Measurements from ENCODE around the gene SMTNL2. TPM values are rescaled to one million over a fixed set of nuclear protein-coding genes. Genes with fewer than 3 reads are reported as not detected.
A peak's percentile ranks its signal among the peaks of the same experiment; 100 is the strongest.

SMTNL2 gene
- total and polyA plus RNA-seq, 2 of the 4 experiments (the other 2 are of a cell fraction), result not detected

DNA sequence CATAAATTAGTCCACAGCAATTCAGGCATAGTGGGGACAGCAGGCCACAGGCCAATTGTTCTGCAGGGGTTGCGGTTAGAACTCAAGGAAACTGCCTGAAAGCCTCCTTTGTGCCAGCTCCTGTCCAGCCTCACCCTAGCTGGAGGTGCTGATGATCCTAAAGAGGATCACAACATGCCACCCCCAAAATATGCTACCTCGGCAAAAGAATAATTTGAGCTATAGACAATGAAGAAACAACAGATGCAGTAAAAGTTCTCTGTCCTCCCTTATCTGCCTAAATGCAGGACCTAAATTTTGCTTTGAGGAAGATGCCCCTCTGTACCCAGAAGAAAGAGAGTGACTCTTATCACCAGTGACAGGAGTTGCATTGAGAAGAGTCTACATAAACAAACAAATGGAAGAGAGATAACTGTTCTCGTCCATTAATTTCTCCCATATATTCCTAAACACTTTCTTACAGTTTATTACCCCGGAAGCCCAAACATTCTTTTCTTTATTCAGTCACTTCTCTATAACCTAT is 42.5 kb downstream of the SMTNL2 start:
- ATAC-seq (ENCODE audit: low read depth) (no peak), DNase-seq (no peak)
- dilution Hi-C loops (cut with HindIII; ENCODE audit: low sequenced_read_pairs, unreplicated experiment), result no loop called here
- H3K4me1 ChIP-seq (ENCODE audit: control insufficient read depth, insufficient read depth, low read length), result no peaks in the 10 kb centered on the region; the same call in 1 of the 2 replicates
- H3K79me1 ChIP-seq (ENCODE audit: low read depth in 1 of 2, low read length in 2 of 2), result no peaks in the 10 kb centered on the region
- ChIA-PET CTCF (interaction anchor here (0.6 to 3.1 kb wide), 3 partner anchors 60 to 411 kb away, joined by 3 to 26 read pairs (median 4); no protein-coding TSS in a partner anchor), POLR2A (ENCODE audit: unreplicated experiment) (no interaction called here)
- H3K4ac ChIP-seq (ENCODE audit: low read depth, low read length), result no peak overlapping the region
- WGBS, 2 experiments (ENCODE audit: extremely low coverage in 2 of 2, insufficient read length in 1 of 2), result no CpG with 5 or more reads among the region's 4 CpGs
- in situ Hi-C loops (cut with MboI; ENCODE audit: low sequenced_read_pairs), result loop anchor here (10.0 kb wide), 1 partner anchor 202 kb away; no protein-coding TSS in a partner anchor
- no peak overlapping the region for H3K18ac ChIP-seq (ENCODE audit: low read depth, low read length)
- no peak overlapping the region for H3K9ac ChIP-seq (ENCODE audit: low read depth, low read length)
- H4K20me1 ChIP-seq (ENCODE audit: insufficient read depth, low read length), result no peaks in the 10 kb centered on the region
- H3K4me2 ChIP-seq (ENCODE audit: low read depth, low read length), result no peak overlapping the region
- no peak overlapping the region for H4K91ac ChIP-seq (ENCODE audit: insufficient read depth, low read depth, low read length)
- no peak overlapping the region for H2BK20ac ChIP-seq (ENCODE audit: low read depth, low read length)
- no peak overlapping the region for H2AK5ac ChIP-seq (ENCODE audit: low read depth, low read length)
- intact Hi-C loops (cut with micrococcal nuclease), result loop anchor here (1.0 kb wide), 2 partner anchors 60 to 206 kb away; no protein-coding TSS in a partner anchor
- H4K8ac ChIP-seq (ENCODE audit: low read depth in 2 of 2, low read length in 2 of 2), result no peak overlapping the region
- H3K9me3 ChIP-seq (ENCODE audit: control insufficient read depth, insufficient read depth, low read length), result no peaks in the 10 kb centered on the region
- H2AFZ ChIP-seq (replicated peaks; ENCODE audit: low read length, poor library complexity), result no peak overlapping the region
- H3K14ac ChIP-seq (replicated peaks; ENCODE audit: low read depth, low read length), result no peak overlapping the region
- H3K23ac ChIP-seq (ENCODE audit: low read depth, low read length), result no peak overlapping the region
- no peak overlapping the region for H3K56ac ChIP-seq (ENCODE audit: extremely low read depth, insufficient read depth, low read length)
- H3K27ac ChIP-seq (ENCODE audit: insufficient read depth, low read length), result no peak overlapping the region
- H2AK9ac ChIP-seq (replicated peaks; ENCODE audit: low read depth, low read length, poor library complexity), result no peak overlapping the region
- no peak overlapping the region for H4K5ac ChIP-seq (ENCODE audit: low read depth, low read length)
- H3K4me3 ChIP-seq (ENCODE audit: insufficient read depth, low read depth, low read length), result no peak overlapping the region
- peaks cover 15% of the 10 kb centered on the region for H3K27me3 ChIP-seq (ENCODE audit: control insufficient read depth, insufficient read depth, low read length)
- BruUV-seq (replicated peaks), result no TSS peak
- H3K36me3 ChIP-seq (ENCODE audit: control insufficient read depth, insufficient read depth, low read length), result no peaks in the 10 kb centered on the region
- H2BK15ac ChIP-seq (ENCODE audit: low read depth, low read length), result no peak overlapping the region
- no peak overlapping the region for H2BK120ac ChIP-seq (ENCODE audit: low read depth, low read length)
- H2BK5ac ChIP-seq (ENCODE audit: low read depth, low read length, poor library complexity, severe bottlenecking), result no peak overlapping the region
- H3K9me1 ChIP-seq (ENCODE audit: insufficient read depth, low read length), result no peaks in the 10 kb centered on the region
- no peak for TF ChIP-seq MXI1 (IDR thresholded peaks at IDR 0.05; ENCODE audit: borderline replicate concordance, low read depth, low read length)
- no peak for TF ChIP-seq SMC3 (IDR thresholded peaks at IDR 0.05; ENCODE audit: low read depth, low read length)
- TF ChIP-seq CEBPB (IDR thresholded peaks at IDR 0.05; ENCODE audit: low read depth, low read length), result no peak
- TF ChIP-seq MAFK (IDR thresholded peaks at IDR 0.05; ENCODE audit: low read depth, low read length), result 0 out of 2 replicates have a peak, but pooled peaks have one; percentile 43

All from IMR-90 (cell line).